ENCODE results near the gene FGD3. TPM values are rescaled to one million over a fixed set of nuclear protein-coding genes. Genes with fewer than 3 reads are reported as not detected.

FGD3 gene
- total and polyA plus RNA-seq, 4 donors: 1.6 to 6.2 (median 3.6) TPM

DNA sequence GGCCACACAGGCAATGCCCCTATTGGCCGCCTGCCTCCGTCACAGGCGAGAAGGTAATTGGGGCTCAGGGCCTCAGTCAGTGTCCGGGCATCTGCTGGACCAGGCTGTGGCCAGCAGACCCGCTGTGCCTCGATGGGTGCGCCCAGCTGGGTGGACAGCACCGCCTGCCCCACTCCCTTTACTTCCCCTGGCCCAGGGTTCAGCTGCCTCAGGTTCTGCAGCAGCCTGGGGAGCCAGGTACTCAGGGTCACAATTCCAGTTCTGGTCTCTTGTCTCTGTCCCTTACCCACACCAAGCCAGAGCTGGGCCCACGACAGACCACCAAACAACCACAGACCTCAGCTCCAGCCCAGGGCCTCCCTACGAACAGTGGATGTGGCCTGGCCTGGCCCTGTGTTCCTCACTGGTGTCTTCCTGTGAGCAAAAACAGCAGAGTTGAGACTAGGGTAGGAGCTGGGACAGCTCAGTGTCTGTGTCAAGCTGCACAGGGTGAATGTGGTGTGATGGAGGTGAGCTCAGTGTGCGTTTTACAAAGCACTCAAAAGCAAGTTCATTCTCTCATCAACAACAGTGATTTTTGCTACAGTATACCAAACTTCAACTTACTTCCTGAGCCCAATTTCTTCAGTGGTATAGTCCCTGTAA is 77.8 kb downstream of the FGD3 start:
- no peak overlapping the region for H3K4me3 ChIP-seq (ENCODE audit: low read depth in 1 of 3, low read length in 3 of 3)
- DNase-seq (ENCODE audit: low spot score): no peak
- no peak overlapping the region for H3K27ac ChIP-seq (ENCODE audit: low read depth in 1 of 2, low read length in 2 of 2)
- H3K4me1 ChIP-seq (ENCODE audit: control insufficient read depth in 4 of 4, insufficient read depth in 4 of 4, low read length in 3 of 4): peaks cover 0 to 4% (median 2%) of the 10 kb centered on the region in 4 donors
- no peaks in the 10 kb centered on the region for H3K36me3 ChIP-seq (ENCODE audit: control insufficient read depth in 4 of 4, insufficient read depth in 3 of 4, low read depth in 1 of 4, low read length in 3 of 4)
- WGBS: 90% methylated on average over 11 of the region's 11 CpGs
- no peaks in the 10 kb centered on the region for H3K27me3 ChIP-seq (ENCODE audit: control insufficient read depth in 4 of 4, insufficient read depth in 4 of 4, low read length in 3 of 4)
- no peak overlapping the region for H3K9ac ChIP-seq (ENCODE audit: low read depth in 1 of 2, low read length in 2 of 2)
- no peaks in the 10 kb centered on the region for H3K9me3 ChIP-seq (ENCODE audit: control insufficient read depth in 4 of 4, low read length in 3 of 4)
- TF ChIP-seq RXRA (IDR thresholded peaks at IDR 0.05) (no peak), SP1 (IDR thresholded peaks at IDR 0.05) (no peak), TAF1 (conservative IDR thresholded peaks at IDR 0.05) (no peak), CTCF (IDR thresholded peaks at IDR 0.05; ENCODE audit: low read depth, low read length, missing input control) (no peak), GABPA (IDR thresholded peaks at IDR 0.05 in 1 of 2, conservative IDR thresholded peaks at IDR 0.05 in 1 of 2) (no peak), FOXA2 (IDR thresholded peaks at IDR 0.05) (no peak), NR2F2 (IDR thresholded peaks at IDR 0.05) (no peak), JUND (IDR thresholded peaks at IDR 0.05) (no peak), YY1 (IDR thresholded peaks at IDR 0.05) (no peak)
- TF ChIP-seq, protein P1, sequence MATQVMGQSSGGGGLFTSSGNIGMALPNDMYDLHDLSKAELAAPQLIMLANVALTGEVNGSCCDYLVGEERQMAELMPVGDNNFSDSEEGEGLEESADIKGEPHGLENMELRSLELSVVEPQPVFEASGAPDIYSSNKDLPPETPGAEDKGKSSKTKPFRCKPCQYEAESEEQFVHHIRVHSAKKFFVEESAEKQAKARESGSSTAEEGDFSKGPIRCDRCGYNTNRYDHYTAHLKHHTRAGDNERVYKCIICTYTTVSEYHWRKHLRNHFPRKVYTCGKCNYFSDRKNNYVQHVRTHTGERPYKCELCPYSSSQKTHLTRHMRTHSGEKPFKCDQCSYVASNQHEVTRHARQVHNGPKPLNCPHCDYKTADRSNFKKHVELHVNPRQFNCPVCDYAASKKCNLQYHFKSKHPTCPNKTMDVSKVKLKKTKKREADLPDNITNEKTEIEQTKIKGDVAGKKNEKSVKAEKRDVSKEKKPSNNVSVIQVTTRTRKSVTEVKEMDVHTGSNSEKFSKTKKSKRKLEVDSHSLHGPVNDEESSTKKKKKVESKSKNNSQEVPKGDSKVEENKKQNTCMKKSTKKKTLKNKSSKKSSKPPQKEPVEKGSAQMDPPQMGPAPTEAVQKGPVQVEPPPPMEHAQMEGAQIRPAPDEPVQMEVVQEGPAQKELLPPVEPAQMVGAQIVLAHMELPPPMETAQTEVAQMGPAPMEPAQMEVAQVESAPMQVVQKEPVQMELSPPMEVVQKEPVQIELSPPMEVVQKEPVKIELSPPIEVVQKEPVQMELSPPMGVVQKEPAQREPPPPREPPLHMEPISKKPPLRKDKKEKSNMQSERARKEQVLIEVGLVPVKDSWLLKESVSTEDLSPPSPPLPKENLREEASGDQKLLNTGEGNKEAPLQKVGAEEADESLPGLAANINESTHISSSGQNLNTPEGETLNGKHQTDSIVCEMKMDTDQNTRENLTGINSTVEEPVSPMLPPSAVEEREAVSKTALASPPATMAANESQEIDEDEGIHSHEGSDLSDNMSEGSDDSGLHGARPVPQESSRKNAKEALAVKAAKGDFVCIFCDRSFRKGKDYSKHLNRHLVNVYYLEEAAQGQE (IDR thresholded peaks at IDR 0.05): no peak

- Histone ChIP-seq H3K36me3 (ENCODE audit: control insufficient read depth in 4 of 4, insufficient read depth in 3 of 4, low read depth in 1 of 4, low read length in 3 of 4) (no peaks in the 10 kb centered on the region), H3K27ac (ENCODE audit: low read depth in 1 of 2, low read length in 2 of 2) (no peak overlapping the region), H3K9ac (ENCODE audit: low read depth in 1 of 2, low read length in 2 of 2) (no peak overlapping the region), H3K9me3 (ENCODE audit: control insufficient read depth in 4 of 4, low read length in 3 of 4) (no peaks in the 10 kb centered on the region), H3K27me3 (ENCODE audit: control insufficient read depth in 4 of 4, insufficient read depth in 4 of 4, low read length in 3 of 4) (no peaks in the 10 kb centered on the region), H3K4me3 (ENCODE audit: low read depth in 1 of 3, low read length in 3 of 3) (no peak overlapping the region), H3K4me1 (ENCODE audit: control insufficient read depth in 4 of 4, insufficient read depth in 4 of 4, low read length in 3 of 4) (peaks cover 0 to 4% (median 2%) of the 10 kb centered on the region in 4 donors)
- no peak for DNase-seq (ENCODE audit: low spot score)
- 85% methylated on average over 8 of the region's 8 CpGs for whole genome bisulfite sequencing
- TF ChIP-seq YY1 (IDR thresholded peaks at IDR 0.05): no peak
Measured at GRCh38 chr9:93025736-93026135, 78.4 kb downstream of the FGD3 start.

- Histone ChIP-seq H3K4me3 (ENCODE audit: low read depth in 1 of 3, low read length in 3 of 3) (no peak overlapping the region), H3K27ac (ENCODE audit: low read depth in 1 of 2, low read length in 2 of 2) (no peak overlapping the region), H3K9me3 (ENCODE audit: control insufficient read depth in 4 of 4, low read length in 3 of 4) (no peaks in the 10 kb centered on the region), H3K27me3 (ENCODE audit: control insufficient read depth in 4 of 4, insufficient read depth in 4 of 4, low read length in 3 of 4) (no peaks in the 10 kb centered on the region), H3K36me3 (ENCODE audit: control insufficient read depth in 4 of 4, insufficient read depth in 3 of 4, low read depth in 1 of 4, low read length in 3 of 4) (no peaks in the 10 kb centered on the region), H3K4me1 (ENCODE audit: control insufficient read depth in 4 of 4, insufficient read depth in 4 of 4, low read length in 3 of 4) (peaks cover 0 to 4% (median 2%) of the 10 kb centered on the region in 4 donors), H3K9ac (ENCODE audit: low read depth in 1 of 2, low read length in 2 of 2) (no peak overlapping the region)
- 96% methylated on average over 7 of the region's 7 CpGs for WGBS
- no peak for TF ChIP-seq HNF4G (IDR thresholded peaks at IDR 0.05)
- TF ChIP-seq RAD21 (IDR thresholded peaks at IDR 0.05): no peak
- no peak for TF ChIP-seq FOXA1 (IDR thresholded peaks at IDR 0.05)
- no peak for TF ChIP-seq JUND (IDR thresholded peaks at IDR 0.05)
- TF ChIP-seq GABPA (IDR thresholded peaks at IDR 0.05 in 1 of 2, conservative IDR thresholded peaks at IDR 0.05 in 1 of 2): no peak
- TF ChIP-seq ATF3 (IDR thresholded peaks at IDR 0.05): no peak
- no peak for TF ChIP-seq CTCF (IDR thresholded peaks at IDR 0.05; ENCODE audit: low read depth, low read length, missing input control)
- TF ChIP-seq FOXA2 (IDR thresholded peaks at IDR 0.05): no peak
- no peak for TF ChIP-seq TAF1 (conservative IDR thresholded peaks at IDR 0.05)
- TF ChIP-seq, protein P1 (IDR thresholded peaks at IDR 0.05): no peak
- no peak for TF ChIP-seq HNF4A (conservative IDR thresholded peaks at IDR 0.05)
- no peak for TF ChIP-seq RXRA (IDR thresholded peaks at IDR 0.05)
- DNase-seq (ENCODE audit: low spot score): no peak
Measured at GRCh38 chr9:93026640-93027039, 79.3 kb downstream of the FGD3 start.

Data from liver (tissue), 9 donors.